CD1c-positive myeloid dendritic cell (primary cell): ENCODE results near the gene TRAK1.

Experiments
- DNase-seq: peaks from one replicate; pipeline ENCODE4 v3.0.0-alpha.2; 2016; ENCODE audit errors: extremely low spot score

The TRAK1 gene

GRCh38 chr3:42176242-42177034, 85.3 kb downstream of the TRAK1 start:
- no peak for DNase-seq

GRCh38 chr3:42177068-42177800, 86.1 kb downstream of the TRAK1 start:
- DNase-seq = no peak

- no peak for DNase-seq
These were observed 86.6 kb downstream of the TRAK1 start for GRCh38 chr3:42177801-42178150.

- peak; percentile 39 for DNase-seq
These were observed 88.1 kb downstream of the TRAK1 start for GRCh38 chr3:42179110-42179725.

GRCh38 chr3:42180901-42181300, 89.7 kb downstream of the TRAK1 start:
- DNase-seq = no peak

- no peak for DNase-seq
These were observed 91.4 kb downstream of the TRAK1 start for GRCh38 chr3:42182555-42182954.

GRCh38 chr3:42183991-42184632, 93.0 kb downstream of the TRAK1 start:
- no peak for DNase-seq

- DNase-seq = no peak
These were observed 93.7 kb downstream of the TRAK1 start for GRCh38 chr3:42184651-42185443.

GRCh38 chr3:42187936-42188335, 96.8 kb downstream of the TRAK1 start:
- DNase-seq = no peak

GRCh38 chr3:42188376-42188775, 97.2 kb downstream of the TRAK1 start:
- no peak for DNase-seq

GRCh38 chr3:42189001-42189460, 97.9 kb downstream of the TRAK1 start:
- DNase-seq = no peak

- DNase-seq = no peak
These were observed 98.6 kb downstream of the TRAK1 start for GRCh38 chr3:42189736-42190135.

GRCh38 chr3:42190701-42191442, 99.7 kb downstream of the TRAK1 start:
- DNase-seq = peak; percentile 62

- no peak for DNase-seq
These were observed 100.2 kb downstream of the TRAK1 start for GRCh38 chr3:42191443-42191747.

GRCh38 chr3:42192334-42193200, 101.4 kb downstream of the TRAK1 start:
- DNase-seq = peak; percentile 76

GRCh38 chr3:42194943-42195510, 103.9 kb downstream of the TRAK1 start:
- no peak for DNase-seq

GRCh38 chr3:42195879-42196330, 104.7 kb downstream of the TRAK1 start:
- DNase-seq = no peak

GRCh38 chr3:42198709-42199108, 107.6 kb downstream of the TRAK1 start:
- no peak for DNase-seq

GRCh38 chr3:42202217-42202865, 111.2 kb downstream of the TRAK1 start:
- DNase-seq = no peak
